ENCODE measurements around the gene EMC8. TPM values are rescaled to one million over a fixed set of nuclear protein-coding genes. Genes with fewer than 3 reads are reported as not detected.

Gene EMC8
- total and polyA plus RNA-seq, 2 donors from 2014 or later: 20.9 to 24.7 TPM

DNA sequence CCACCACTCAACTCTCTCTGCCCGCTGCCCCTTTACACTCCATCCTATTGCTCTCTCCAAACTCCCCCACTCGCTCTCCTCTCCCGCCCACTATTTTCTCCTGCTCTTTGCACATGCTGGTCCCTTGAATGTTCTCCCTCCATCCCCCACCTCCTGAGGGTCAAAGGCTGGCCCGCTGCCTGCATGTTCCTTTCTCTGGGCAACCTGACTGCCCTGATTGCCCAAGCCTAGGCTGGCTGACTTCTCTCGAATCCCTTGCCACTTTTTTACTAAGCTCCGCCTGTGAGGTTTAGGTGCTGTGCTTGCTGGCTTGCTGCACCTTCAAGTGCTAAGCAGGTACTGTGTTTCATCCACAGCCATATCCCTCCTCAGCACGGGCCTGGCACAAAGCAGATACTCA is 2.7 kb downstream of the EMC8 start:
- no peaks in the 10 kb centered on the region for H3K9me3 ChIP-seq (ENCODE audit: control insufficient read depth in 2 of 3, insufficient read depth in 1 of 3, low read length in 3 of 3)

DNA sequence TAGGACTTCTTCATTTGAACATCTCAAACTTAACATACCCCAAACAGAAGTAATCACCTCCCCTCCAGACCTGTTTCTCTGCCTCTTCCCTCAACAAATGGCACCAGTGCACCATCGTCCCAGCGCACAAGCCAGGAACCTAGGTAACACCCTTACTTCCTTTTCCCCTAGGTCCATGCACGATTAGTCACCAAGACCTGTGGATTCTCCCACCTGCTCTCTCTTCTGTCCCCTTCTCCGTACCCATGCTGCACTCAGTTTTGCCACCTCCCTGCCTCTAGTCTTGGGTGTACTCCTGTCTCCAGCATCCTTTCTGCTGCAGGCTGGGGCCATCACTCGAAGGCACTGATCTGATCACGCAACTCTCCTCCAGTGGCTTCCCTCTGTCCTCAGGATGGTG is 3.2 kb downstream of the EMC8 start:
- Histone ChIP-seq H3K4me1 (ENCODE audit: control insufficient read depth in 2 of 3, insufficient read depth in 2 of 3, low read depth in 1 of 3, low read length in 3 of 3) (peaks cover 2 to 9% (median 6%) of the 10 kb centered on the region in 3 donors), H3K4me3 (ENCODE audit: low read length in 3 of 3) (no peak overlapping the region), H3K27ac (ENCODE audit: low read depth in 2 of 2, low read length in 2 of 2) (no peak overlapping the region), H3K36me3 (ENCODE audit: control insufficient read depth in 2 of 3, insufficient read depth in 3 of 3, low read length in 3 of 3) (peaks cover 0 to 11% (median 4%) of the 10 kb centered on the region in 3 donors), H3K9me3 (ENCODE audit: control insufficient read depth in 2 of 3, insufficient read depth in 1 of 3, low read length in 3 of 3) (no peaks in the 10 kb centered on the region), H3K9ac (ENCODE audit: low read length in 3 of 3) (no peak overlapping the region), H3K27me3 (ENCODE audit: control insufficient read depth, insufficient read depth, low read length) (no peaks in the 10 kb centered on the region)
- TF ChIP-seq, protein P1, sequence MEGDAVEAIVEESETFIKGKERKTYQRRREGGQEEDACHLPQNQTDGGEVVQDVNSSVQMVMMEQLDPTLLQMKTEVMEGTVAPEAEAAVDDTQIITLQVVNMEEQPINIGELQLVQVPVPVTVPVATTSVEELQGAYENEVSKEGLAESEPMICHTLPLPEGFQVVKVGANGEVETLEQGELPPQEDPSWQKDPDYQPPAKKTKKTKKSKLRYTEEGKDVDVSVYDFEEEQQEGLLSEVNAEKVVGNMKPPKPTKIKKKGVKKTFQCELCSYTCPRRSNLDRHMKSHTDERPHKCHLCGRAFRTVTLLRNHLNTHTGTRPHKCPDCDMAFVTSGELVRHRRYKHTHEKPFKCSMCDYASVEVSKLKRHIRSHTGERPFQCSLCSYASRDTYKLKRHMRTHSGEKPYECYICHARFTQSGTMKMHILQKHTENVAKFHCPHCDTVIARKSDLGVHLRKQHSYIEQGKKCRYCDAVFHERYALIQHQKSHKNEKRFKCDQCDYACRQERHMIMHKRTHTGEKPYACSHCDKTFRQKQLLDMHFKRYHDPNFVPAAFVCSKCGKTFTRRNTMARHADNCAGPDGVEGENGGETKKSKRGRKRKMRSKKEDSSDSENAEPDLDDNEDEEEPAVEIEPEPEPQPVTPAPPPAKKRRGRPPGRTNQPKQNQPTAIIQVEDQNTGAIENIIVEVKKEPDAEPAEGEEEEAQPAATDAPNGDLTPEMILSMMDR (IDR thresholded peaks at IDR 0.05; ENCODE audit: borderline replicate concordance, extremely low read depth, insufficient read depth): no peak
- no peak for DNase-seq
- intact Hi-C loops (cut with DNase I): no loop called here
- no peak for FAIRE-seq

More for the DNA sequence above, 2.7 kb downstream of the EMC8 start:
- peaks cover 2 to 9% (median 7%) of the 10 kb centered on the region in 3 donors for H3K4me1 ChIP-seq (ENCODE audit: control insufficient read depth in 2 of 3, insufficient read depth in 2 of 3, low read depth in 1 of 3, low read length in 3 of 3)
- intact Hi-C loops (cut with DNase I): no loop called here
- H3K9ac ChIP-seq (ENCODE audit: low read length in 3 of 3): no peak overlapping the region
- DNase-seq (peak in 1 of 5 donors; percentile 32), FAIRE-seq (no peak)
- H3K27me3 ChIP-seq (ENCODE audit: control insufficient read depth, insufficient read depth, low read length): no peaks in the 10 kb centered on the region
- TF ChIP-seq, protein P1 (IDR thresholded peaks at IDR 0.05; ENCODE audit: borderline replicate concordance, extremely low read depth, insufficient read depth): no peak
- H3K4me3 ChIP-seq (ENCODE audit: low read length in 3 of 3): no peak overlapping the region
- H3K36me3 ChIP-seq (ENCODE audit: control insufficient read depth in 2 of 3, insufficient read depth in 3 of 3, low read length in 3 of 3): peaks cover 2 to 11% (median 6%) of the 10 kb centered on the region in 3 donors
- H3K27ac ChIP-seq (ENCODE audit: low read depth in 2 of 2, low read length in 2 of 2): no peak overlapping the region

DNA sequence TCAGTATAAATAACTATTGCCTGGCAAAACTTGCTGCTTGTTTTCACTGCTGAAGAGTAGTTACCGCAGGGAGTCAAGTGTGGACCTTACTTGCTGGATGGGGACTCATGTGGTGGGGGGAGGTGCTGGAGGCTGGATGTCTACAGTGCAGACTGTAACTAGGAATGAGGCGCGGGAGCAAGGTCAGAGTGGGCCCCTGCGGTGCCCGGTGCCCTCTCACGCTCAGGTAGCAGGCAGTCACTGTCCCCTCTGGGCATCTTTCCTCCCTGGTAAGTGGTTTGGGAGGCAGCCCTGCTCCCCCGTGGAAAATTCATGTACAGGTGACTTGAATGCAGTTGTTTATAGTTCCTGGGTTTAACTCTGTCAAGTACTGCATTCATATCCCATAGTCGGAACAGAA is 4.6 kb downstream of the EMC8 start:
- DNase-seq: peak in 1 of 5 donors; percentile 67

More for the DNA sequence above, 4.6 kb downstream of the EMC8 start:
- H3K9me3 ChIP-seq (ENCODE audit: control insufficient read depth in 2 of 3, insufficient read depth in 1 of 3, low read length in 3 of 3): no peaks in the 10 kb centered on the region
- no peak overlapping the region for H3K27ac ChIP-seq (ENCODE audit: low read depth in 2 of 2, low read length in 2 of 2)
- no peaks in the 10 kb centered on the region for H3K27me3 ChIP-seq (ENCODE audit: control insufficient read depth, insufficient read depth, low read length)
- intact Hi-C loops (cut with DNase I): no loop called here
- no peak for FAIRE-seq
- H3K4me3 ChIP-seq (ENCODE audit: low read length in 3 of 3): no peak overlapping the region
- peaks cover 0 to 11% (median 4%) of the 10 kb centered on the region in 3 donors for H3K36me3 ChIP-seq (ENCODE audit: control insufficient read depth in 2 of 3, insufficient read depth in 3 of 3, low read length in 3 of 3)
- TF ChIP-seq, protein P1 (IDR thresholded peaks at IDR 0.05; ENCODE audit: borderline replicate concordance, extremely low read depth, insufficient read depth): no peak
- H3K9ac ChIP-seq (ENCODE audit: low read length in 3 of 3): no peak overlapping the region
- peaks cover 0 to 5% (median 0%) of the 10 kb centered on the region in 3 donors for H3K4me1 ChIP-seq (ENCODE audit: control insufficient read depth in 2 of 3, insufficient read depth in 2 of 3, low read depth in 1 of 3, low read length in 3 of 3)

Measured in kidney (tissue), 14 donors.